HG02571 (cell line): ENCODE data around the gene SFXN2.
"Not testable (repeated sequence)": the region's sequence is repeated elsewhere in the genome, so short reads cannot be mapped to it uniquely, and the experiment has no call there.

Source experiments
- ATAC-seq: cut with Tn5 transposase; IDR thresholded peaks from one replicate; pipeline ENCODE4 v1.9.1; 2021; ENCODE audit warnings: mild to moderate bottlenecking, moderate library complexity; ENCODE audit not compliant: unreplicated experiment

Gene SFXN2

DNA sequence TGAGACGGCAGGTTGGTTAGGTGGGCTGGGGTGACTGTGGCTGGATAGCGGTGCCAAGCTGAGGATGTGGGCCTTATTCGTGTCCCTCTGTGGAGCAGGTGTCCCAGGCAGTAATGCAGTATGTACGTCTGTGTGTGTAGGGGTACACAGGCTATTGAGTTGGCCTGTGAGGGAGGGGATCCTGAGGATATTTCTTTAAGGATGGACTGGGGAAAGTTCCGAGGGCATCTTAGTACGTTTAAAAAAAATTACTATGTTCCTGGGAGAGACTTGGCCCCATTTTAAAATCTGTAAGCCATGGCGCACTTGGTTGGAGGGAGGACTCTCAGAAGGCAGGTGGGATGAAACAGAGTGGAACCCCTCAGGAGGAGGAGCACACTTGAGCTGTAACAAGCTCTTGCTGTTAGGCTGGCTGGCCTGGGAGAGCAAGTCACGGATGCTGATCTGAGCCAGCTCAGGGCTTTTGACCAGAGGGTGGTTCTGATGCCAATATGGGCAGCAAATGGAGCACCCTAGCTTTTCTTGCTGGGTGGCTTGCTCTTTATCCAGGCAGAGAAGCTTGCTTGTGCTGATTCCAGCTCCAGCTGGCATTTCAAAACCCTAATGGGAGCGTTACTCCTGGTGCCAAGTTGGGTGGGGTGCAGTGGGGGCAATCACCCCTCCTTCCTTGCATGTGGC, 30.1 kb downstream of the SFXN2 start:
- no peak for ATAC-seq

DNA sequence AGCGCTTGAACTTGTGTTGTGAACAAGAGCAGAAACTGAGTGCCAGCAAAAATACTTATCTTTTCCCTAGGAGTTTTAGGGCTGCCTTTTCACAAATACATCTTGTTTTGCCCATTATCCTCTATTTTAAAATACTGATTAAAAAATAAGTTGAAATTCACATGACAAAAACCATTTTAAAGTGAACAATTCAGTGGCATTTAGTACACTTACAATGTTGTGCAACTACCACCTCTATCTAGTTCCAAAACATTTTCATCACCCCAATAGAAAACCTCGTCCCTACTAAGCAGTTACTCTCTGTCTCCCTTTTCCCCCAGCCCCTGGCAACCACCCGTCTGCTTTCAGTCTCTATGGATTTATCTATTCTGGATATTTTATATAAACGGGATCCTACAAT, 30.7 kb downstream of the SFXN2 start:
- no peak for ATAC-seq

DNA sequence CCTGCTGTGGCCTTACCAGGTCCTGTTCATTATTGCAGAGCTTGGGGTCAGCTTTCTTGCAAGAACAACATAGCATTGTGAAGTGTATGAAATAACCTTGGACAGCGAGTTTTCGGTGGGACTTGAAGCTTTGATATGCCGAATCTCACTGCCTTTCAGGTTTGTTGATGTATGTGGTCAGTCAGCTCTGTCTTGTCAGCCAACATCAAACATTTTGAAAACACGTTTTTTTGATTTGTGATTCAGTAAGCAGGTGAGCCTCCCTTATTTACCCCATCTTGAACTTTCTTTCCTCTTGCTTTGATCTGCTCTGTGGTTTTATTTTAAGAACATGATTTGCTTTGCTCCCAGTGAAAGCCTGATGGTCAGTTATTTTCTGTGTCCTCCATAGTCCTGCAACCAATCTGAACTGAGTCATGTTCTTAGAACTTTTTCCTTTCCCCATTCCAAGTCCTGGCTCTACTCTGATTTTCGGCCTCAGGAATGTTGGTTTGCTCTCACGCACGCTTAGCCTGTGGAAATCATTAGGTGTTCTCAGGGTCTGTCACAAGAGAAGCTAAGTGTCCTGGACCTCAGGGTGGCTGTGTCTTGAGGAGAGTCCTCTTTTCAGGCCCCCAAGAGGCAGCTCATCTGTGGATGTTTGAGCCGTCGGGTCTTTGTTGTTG, 38.0 kb downstream of the SFXN2 start:
- no peak for ATAC-seq

DNA sequence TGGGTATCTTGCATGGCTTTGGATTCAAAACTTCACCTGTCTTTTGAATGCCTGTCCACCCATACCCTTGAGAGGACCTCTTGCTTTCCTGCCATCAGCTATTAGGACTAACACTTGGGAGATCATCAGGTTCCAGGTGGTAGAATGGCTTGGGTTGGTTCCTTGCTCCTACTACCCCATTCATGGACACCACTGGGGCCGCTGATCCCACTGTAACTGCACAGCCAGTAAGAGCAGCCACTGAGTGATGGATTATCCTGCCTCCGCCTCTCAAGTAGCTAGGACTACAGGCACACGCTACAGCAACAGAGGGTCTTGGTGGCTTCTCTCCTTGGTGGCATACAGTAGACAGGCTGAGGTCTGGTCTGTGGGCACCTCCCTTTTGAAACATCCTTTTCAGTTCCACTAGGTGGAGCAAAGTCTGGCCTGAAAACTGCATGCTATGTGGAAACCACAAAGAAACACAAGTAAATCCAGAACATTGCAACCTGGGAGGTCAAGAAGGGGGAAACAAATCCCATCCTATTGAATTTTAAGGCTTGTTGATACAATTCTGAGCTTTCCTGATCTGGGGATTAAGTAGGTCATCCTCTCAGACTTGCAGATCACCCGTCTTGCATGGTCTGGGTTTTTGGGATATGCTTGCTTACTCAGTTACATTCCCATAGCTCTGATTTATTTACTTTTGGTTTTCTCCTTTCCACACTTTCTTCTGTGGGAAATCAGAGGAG, 38.7 kb downstream of the SFXN2 start:
- no peak for ATAC-seq

DNA sequence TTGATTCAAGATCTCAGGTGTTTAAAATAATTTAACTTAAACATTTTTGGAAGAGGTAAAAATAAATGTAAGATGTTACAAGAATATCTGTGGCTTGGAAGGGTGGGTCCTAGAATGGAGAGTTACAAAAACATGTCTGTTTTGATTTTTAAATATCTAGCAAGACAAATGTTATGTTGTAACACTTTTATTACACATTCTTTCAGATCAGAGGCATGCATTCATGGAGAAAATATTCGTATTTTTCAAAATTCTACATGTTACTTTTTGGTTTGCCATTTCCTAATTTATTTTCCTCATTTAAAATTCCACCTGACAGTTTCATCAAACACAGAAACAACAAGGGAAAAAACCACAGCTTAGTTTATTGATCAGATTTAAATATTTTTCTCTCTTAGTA, 39.3 kb downstream of the SFXN2 start:
- ATAC-seq: no peak

DNA sequence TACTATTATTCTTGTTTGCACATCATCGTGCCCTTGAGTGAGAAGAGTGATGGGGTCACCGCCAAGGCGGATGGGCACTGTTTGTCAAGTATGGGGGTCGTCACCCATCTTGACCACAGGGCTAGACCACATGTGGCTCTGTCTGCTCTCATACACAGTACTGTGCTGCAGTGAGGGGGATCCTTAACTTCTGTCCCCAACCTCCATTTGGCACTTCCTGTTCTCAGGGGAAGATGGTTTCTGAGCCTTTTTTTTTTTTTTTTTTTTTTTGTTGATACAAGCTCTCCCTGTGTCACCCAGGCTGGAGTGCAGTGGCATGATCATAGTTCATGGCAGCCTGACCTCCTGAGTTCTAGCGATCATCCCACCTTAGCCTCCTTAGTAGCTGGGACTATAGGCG, 42.9 kb downstream of the SFXN2 start:
- ATAC-seq: no peak

DNA sequence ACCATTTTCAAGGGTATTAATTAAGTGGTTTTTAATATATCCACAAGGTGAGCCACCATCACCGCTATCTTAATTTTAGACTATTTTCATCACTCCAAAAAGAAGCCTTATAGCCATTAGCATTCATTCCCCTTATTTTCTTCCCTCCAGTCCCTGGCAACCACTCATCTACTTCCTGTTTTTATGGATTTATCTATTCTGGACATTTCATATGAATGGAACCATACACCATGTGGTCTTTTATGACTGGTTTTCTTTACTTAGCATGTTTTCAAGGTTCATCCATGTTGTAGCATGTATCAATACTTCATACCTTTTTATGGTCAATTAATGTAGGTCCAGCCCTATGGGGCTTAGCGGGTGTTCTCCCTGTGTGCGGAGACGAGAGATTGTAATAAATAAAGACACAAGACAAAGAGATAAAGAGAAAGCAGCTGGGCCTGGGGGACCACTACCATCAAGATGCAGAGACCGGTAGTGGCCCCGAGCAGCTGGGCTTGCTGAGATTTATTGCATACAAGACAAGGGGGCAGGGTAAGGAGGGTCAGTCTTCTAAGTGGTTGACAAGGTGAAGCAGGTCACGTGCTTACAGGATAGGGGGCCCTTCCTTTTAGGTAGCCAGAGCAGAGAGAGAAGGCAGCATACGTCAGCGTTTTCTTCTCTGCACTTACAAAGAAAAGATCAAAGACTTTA, 44.0 kb downstream of the SFXN2 start:
- no peak for ATAC-seq

DNA sequence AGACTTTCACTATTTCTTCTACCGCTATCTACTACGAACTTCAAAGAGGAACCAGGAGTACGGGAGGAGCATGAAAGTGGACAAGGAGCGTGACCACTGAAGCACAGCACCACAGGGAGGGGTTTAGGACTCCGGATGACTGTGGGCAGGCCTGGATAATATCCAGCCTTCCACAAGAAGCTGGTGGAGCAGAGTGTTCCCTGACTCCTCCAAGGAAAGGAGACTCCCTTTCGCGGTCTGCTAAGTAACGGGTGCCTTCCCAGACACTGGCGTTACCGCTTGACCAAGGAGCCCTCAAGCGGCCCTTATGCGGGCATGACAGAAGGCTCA, 44.5 kb downstream of the SFXN2 start:
- not testable (repeated sequence) for ATAC-seq

DNA sequence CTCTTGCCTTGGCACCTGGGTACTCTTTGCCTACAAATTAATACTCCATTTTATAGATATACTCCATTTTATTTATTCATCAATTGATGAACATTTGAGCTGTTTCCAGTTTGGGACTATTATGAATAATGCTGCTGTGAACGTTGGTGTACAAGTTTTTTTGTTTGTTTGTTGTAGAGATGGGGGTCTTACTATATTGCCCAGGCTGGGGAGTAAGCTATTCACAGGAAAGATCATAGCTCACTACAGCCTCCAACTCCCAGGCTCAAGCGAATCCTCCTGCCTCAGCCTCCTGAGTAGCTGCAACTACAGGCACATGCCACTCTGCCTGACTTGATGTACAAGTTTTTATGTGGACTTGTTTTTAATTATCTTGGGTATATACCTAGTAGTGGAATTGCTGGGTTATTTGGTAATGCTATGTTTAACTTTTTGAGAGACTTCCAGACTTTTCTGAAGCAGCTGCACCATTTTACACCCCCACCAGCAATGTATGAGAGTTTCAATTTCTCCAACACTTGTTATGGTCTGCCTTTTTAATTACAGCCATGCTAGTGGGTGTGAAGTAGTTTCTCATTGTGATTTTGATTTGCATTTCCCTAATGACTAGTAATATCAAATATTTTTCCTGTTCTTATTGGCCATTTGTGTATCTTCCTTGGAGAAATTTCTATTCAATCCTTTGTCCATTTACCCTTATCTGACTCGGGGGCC, 45.2 kb downstream of the SFXN2 start:
- ATAC-seq: no peak

DNA sequence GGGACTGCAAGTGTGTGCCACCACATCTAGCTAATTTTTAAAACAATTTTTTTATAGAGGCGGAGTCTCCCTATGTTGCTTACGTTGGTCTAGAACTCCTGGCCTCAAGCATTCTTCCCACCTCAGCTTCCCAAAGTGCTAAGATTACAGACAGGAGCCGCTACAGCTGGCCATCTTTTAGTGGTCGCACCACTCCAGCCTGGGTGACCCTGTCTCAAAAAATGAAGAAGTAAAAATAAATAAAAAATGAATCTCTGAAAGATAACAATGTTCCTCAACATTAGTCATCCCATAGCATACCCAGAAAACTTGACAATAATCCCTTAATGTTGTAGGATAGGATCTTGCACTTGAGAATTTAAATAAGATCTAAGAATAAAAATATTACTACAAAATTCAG, 47.5 kb downstream of the SFXN2 start:
- no peak for ATAC-seq

DNA sequence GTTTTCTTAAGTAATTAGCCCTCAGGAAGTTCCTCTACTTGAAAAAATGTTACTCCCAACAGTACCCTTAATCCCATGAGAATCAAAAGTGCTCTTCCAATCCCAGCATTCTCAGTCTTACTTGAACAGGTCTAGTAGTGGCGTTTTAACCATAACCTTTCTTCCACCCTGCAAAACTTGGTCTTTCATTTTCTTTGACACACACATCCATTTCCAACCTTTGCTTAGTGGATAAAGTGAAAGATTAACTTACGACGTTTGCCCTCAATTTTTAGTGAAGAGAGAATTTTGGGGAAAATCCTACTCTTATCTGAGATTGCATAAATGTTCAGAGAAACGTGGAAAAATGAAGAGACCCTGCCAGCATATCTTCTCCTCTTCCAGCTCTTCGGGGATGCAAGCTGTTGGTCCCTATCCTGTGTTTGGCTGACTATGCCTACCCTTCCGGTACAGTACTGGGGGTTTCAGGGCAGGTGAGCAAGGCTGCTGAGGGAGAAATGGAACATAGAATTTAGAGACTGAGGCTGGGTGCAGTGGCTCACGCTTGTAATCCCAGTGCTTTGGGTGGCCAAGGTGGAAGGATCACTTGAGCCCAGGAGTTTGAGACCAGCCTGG, 48.1 kb downstream of the SFXN2 start:
- ATAC-seq: no peak

DNA sequence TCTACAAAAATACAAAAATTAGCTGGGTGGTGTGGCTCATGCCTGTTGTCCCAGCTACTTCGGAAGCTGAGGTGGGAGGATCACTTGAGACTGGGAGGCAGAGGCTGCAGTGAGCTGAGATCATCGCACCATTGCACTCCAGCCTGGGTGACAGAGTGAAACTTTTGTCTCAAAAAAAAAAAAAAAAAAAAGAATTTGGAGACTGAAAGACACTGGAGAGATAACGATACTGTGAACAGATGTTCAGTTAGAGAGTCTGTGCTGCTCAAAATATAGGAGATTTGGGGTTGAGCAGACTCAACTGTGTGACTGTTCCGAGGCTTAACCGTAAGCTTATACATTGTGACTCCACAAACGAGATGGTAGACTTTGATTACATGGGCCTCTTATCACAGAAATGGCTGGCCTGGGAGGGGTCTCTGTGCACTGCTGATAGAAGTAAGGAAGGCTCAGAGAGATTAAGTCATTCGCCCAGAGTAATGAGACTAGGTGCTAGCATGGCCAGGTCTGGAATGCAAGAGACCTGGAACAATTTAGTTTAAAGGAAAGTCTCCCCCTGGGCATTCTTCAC, 48.7 kb downstream of the SFXN2 start:
- no peak for ATAC-seq

DNA sequence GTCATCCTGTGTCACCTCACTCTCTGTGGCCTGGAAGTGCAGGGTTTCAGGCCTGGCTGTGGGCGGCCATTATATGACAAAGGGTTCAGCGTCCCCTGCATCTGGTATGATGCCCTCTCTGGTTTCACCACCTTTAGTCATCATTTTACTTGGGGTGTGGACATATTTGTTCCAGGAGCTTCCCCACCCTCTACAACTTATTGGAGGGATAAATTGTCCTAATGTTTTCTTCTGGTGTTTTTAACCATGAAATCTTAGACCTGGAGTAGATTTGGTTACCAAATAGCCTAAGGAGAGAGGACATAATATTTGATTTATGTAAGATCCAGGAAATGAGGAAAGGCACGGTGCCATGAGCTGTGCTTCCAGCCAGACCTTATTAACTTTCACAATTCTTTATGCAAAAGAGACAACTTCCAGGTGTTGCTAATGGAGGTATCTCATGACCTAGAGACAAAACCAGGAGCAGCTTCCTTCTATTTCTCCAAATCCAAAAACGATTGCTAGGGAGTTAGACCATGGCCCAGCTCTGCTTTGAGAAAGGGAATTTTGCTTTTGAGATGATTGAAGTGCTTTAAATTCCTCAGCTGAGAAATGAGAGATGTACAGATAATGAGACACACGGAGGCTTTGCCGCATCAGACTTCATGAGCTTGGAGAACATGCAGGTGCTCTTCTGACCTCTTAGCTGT, 50.2 kb downstream of the SFXN2 start:
- no peak for ATAC-seq

DNA sequence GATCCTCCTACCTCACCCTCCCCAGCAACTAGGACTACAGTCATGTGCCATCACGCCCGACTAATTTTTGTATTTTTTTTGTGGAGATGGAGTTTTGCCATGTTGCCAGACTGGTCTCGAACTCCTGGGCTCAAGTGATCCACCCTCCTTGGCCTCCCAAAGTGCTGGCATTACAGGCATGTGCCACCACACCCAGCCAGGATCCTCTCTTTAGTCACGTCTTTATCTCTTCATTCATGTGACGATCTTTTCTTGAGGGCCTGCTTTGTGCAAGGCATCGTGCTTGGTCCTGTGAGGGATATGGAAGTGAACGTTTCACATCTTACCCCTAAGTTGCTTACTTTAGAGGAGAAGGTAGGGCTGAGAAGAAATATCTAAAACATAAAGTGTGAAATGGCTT, 50.9 kb downstream of the SFXN2 start:
- no peak for ATAC-seq

DNA sequence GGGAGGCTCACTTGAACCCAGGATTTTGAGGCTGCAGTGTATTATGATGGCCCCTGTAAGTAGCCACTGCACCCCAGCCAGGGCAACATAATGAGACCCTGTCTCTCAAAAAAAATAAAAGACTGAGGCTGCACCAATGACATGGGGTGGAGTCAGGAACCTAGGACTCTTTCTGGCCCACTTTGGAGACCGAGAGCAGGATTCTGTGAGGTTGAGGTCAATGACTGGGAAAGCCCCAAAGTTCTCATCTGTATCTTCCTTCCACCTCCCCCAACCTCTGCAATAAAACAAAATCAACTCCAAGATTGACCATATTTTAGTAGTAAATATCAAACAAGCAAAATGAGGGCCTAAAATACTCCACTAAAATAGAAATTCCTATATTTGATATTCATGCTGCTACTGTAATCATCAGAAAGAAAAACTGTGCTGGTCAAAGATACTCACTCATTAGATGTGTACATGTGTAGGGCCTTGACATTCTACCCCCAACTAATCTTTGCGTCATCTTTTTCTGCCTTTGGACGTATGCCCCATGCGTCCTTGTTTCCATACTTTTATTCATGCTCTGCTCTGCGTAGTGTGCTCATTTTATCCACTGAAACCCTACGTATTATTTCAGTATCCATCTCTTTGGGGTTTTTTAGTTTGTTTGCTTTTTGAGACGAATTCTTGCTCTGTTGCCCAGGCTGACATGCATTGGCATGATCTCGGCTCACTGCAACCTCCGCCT, 53.2 kb downstream of the SFXN2 start:
- ATAC-seq: no peak

DNA sequence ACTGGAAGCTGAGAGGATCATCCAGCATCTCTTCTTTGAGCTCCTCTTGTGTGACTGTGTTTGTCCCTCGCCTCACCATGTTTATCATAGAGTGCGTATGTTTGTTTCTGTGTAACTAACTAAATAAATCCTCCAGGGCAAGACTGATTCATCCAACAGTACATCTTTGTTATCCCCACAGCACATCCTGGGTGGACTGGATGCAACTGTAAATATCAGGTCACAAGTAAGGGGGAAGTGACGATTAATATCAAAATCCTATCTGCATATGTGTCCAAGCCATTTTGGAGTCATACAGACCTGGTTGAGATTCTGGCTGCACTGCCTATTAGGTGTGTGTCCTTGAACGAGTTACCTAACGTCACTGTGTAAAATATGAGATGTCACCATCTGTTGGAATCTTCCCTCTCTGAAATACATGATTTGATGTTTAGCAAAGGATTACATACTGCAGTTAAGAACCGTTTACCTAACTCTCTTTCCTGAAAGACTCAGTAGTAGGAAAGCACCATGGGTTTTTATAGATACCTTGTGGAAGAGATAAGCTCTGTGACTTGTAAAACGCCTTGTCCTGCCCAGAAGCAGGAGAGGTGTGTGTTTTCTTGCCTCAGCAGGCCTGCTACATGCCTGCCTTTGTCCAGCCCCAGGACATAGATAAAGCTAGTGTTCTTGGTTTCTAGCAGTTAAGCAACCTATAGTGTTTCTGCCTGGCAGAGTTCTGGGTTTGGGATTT, 55.1 kb downstream of the SFXN2 start:
- no peak for ATAC-seq

DNA sequence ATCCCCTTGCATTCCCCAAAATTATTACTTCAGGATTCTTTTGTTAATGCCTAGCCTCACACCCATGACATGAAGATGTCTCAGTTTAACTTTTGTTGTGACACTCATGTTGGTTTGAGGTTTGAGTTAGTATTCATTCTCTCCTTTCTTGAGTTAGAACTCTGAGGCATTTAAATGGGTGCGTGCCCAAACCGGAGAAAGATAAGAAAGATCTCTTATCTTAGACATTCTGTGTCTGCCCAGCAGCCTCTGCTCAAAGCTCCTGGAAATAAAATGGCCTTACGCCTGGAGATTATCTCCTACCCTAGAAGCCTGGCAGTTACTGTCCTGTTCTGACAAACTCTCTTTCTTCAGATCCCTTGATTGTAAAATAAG, 55.7 kb downstream of the SFXN2 start:
- ATAC-seq: no peak

DNA sequence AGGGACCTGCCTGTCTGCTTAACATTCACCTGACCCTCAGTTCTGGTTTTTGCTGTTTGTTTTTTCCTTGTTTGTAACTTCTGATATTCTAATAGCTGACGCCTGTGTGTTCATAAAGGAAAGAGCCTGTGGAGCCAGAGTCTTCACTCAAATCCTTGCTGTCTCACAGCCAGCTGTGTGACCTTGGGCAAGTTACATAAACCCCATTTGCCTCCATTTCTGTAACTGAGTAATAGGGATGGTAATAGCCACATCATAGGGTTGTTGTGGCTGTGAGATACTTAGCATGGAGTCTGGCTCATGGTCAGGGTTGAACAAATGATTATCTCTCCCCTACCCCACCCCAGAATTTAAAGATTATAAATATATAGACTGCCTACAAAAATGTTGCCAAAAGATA, 56.4 kb downstream of the SFXN2 start:
- ATAC-seq: no peak

DNA sequence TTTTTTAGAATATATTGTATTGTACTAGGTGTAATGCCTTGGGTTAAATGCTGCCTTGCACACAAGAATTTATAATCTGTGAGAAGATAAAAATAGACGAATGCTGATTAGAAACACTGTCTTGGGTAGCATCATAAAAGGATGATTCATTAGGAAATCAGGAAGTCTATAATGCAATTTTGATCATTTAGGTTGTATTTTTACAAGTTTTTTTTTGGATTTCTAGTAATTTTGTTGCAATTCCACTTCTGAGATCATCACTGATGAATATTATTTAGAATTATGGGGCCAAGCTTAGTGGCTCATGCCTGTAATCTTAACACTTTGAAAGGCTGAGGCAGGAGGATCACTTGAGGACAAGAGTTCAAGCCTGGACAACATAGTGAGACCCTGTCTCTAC, 58.9 kb downstream of the SFXN2 start:
- no peak for ATAC-seq
